ENCODE results near the gene TSPAN4. TPM values are rescaled to one million over a fixed set of nuclear protein-coding genes. Genes with fewer than 3 reads are reported as not detected.

The TSPAN4 gene
- total RNA-seq, 2 donors from 2014 or later: 12.6 to 18.9 TPM

GRCh38 chr11:850775-851763 lies 8.4 kb downstream of the TSPAN4 start:
- Mint-ChIP-seq H3K9me3 (no peaks in the 10 kb centered on the region), H3K36me3 (no peaks in the 10 kb centered on the region), H3K27ac (no peak overlapping the region)
- ATAC-seq (no peak), DNase-seq (ENCODE audit: low spot score in 2 of 2) (no peak)

GRCh38 chr11:852762-853161 lies 10.1 kb downstream of the TSPAN4 start:
- DNase-seq (ENCODE audit: low spot score in 2 of 2) (no peak), ATAC-seq (no peak)
- H3K9me3 Mint-ChIP-seq: no peaks in the 10 kb centered on the region
- no peak overlapping the region for H3K27ac Mint-ChIP-seq
- H3K36me3 Mint-ChIP-seq: no peaks in the 10 kb centered on the region

GRCh38 chr11:853682-854448 lies 11.2 kb downstream of the TSPAN4 start:
- H3K27ac Mint-ChIP-seq: no peak overlapping the region
- H3K36me3 Mint-ChIP-seq: no peaks in the 10 kb centered on the region
- no peak for DNase-seq (ENCODE audit: low spot score in 2 of 2)
- ATAC-seq: no peak
- H3K9me3 Mint-ChIP-seq: no peaks in the 10 kb centered on the region

- Mint-ChIP-seq H3K36me3 (no peaks in the 10 kb centered on the region), H3K27ac (no peak overlapping the region), H3K9me3 (no peaks in the 10 kb centered on the region)
- ATAC-seq (no peak), DNase-seq (ENCODE audit: low spot score in 2 of 2) (no peak)
These were observed 12.1 kb downstream of the TSPAN4 start for GRCh38 chr11:854601-855329.

GRCh38 chr11:855330-855674 lies 12.7 kb downstream of the TSPAN4 start:
- Mint-ChIP-seq H3K9me3 (no peaks in the 10 kb centered on the region), H3K27ac (no peak overlapping the region), H3K36me3 (no peaks in the 10 kb centered on the region)
- DNase-seq (ENCODE audit: low spot score in 2 of 2) (no peak), ATAC-seq (no peak)

GRCh38 chr11:855796-856195 lies 13.1 kb downstream of the TSPAN4 start:
- no peak for ATAC-seq
- H3K9me3 Mint-ChIP-seq: no peaks in the 10 kb centered on the region
- DNase-seq (ENCODE audit: low spot score in 2 of 2): no peak
- no peak overlapping the region for H3K27ac Mint-ChIP-seq
- H3K36me3 Mint-ChIP-seq: no peaks in the 10 kb centered on the region

- Mint-ChIP-seq H3K9me3 (no peaks in the 10 kb centered on the region), H3K27ac (no peak overlapping the region), H3K36me3 (no peaks in the 10 kb centered on the region)
- DNase-seq (ENCODE audit: low spot score in 2 of 2): no peak
- ATAC-seq: no peak
These were observed 13.7 kb downstream of the TSPAN4 start for GRCh38 chr11:856397-856796.

- DNase-seq (ENCODE audit: low spot score in 2 of 2) (no peak), ATAC-seq (no peak)
- no peak overlapping the region for H3K27ac Mint-ChIP-seq
- H3K9me3 Mint-ChIP-seq: no peaks in the 10 kb centered on the region
- H3K36me3 Mint-ChIP-seq: no peaks in the 10 kb centered on the region
These were observed 15.6 kb downstream of the TSPAN4 start for GRCh38 chr11:858053-858761.

GRCh38 chr11:858762-859339 lies 16.2 kb downstream of the TSPAN4 start:
- DNase-seq (ENCODE audit: low spot score in 2 of 2): no peak
- no peak for ATAC-seq

GRCh38 chr11:859394-860131 lies 16.9 kb downstream of the TSPAN4 start:
- no peak for DNase-seq (ENCODE audit: low spot score in 2 of 2)
- H3K9me3 Mint-ChIP-seq: no peaks in the 10 kb centered on the region
- no peaks in the 10 kb centered on the region for H3K36me3 Mint-ChIP-seq

More at GRCh38 chr11:858762-859339, 16.2 kb downstream of the TSPAN4 start:
- no peaks in the 10 kb centered on the region for H3K36me3 Mint-ChIP-seq
- no peaks in the 10 kb centered on the region for H3K9me3 Mint-ChIP-seq
- no peak overlapping the region for H3K27ac Mint-ChIP-seq

GRCh38 chr11:860234-861104 lies 17.8 kb downstream of the TSPAN4 start:
- no peak for DNase-seq (ENCODE audit: low spot score in 2 of 2)
- ATAC-seq: no peak
- Mint-ChIP-seq H3K9me3 (no peaks in the 10 kb centered on the region), H3K27ac (peak overlapping the region; percentile 57 to 90), H3K36me3 (no peaks in the 10 kb centered on the region)

More at GRCh38 chr11:859394-860131, 16.9 kb downstream of the TSPAN4 start:
- ATAC-seq: peak in 1 of 2 donors; percentile 15
- H3K27ac Mint-ChIP-seq: no peak overlapping the region

GRCh38 chr11:861105-861479 lies 18.4 kb downstream of the TSPAN4 start:
- ATAC-seq (no peak), DNase-seq (ENCODE audit: low spot score in 2 of 2) (no peak)
- no peaks in the 10 kb centered on the region for H3K36me3 Mint-ChIP-seq
- peak overlapping the region; percentile 57 to 90 for H3K27ac Mint-ChIP-seq
- no peaks in the 10 kb centered on the region for H3K9me3 Mint-ChIP-seq

GRCh38 chr11:862081-862661 lies 19.5 kb downstream of the TSPAN4 start:
- H3K27ac Mint-ChIP-seq: peak overlapping the region; percentile 57 to 79
- no peaks in the 10 kb centered on the region for H3K36me3 Mint-ChIP-seq

GRCh38 chr11:862696-863022 lies 20.0 kb downstream of the TSPAN4 start:
- no peak for ATAC-seq
- Mint-ChIP-seq H3K36me3 (no peaks in the 10 kb centered on the region), H3K27ac (no peak overlapping the region), H3K9me3 (no peaks in the 10 kb centered on the region)
- no peak for DNase-seq (ENCODE audit: low spot score in 2 of 2)

More at GRCh38 chr11:862081-862661, 19.5 kb downstream of the TSPAN4 start:
- ATAC-seq (no peak), DNase-seq (ENCODE audit: low spot score in 2 of 2) (no peak)
- H3K9me3 Mint-ChIP-seq: no peaks in the 10 kb centered on the region
